ENCODE results near the gene HECW1.
A peak's percentile ranks its signal among the peaks of the same experiment; 100 is the strongest.
"Not testable (repeated sequence)": the region's sequence is repeated elsewhere in the genome, so short reads cannot be mapped to it uniquely, and the experiment has no call there.

HECW1 gene

DNA sequence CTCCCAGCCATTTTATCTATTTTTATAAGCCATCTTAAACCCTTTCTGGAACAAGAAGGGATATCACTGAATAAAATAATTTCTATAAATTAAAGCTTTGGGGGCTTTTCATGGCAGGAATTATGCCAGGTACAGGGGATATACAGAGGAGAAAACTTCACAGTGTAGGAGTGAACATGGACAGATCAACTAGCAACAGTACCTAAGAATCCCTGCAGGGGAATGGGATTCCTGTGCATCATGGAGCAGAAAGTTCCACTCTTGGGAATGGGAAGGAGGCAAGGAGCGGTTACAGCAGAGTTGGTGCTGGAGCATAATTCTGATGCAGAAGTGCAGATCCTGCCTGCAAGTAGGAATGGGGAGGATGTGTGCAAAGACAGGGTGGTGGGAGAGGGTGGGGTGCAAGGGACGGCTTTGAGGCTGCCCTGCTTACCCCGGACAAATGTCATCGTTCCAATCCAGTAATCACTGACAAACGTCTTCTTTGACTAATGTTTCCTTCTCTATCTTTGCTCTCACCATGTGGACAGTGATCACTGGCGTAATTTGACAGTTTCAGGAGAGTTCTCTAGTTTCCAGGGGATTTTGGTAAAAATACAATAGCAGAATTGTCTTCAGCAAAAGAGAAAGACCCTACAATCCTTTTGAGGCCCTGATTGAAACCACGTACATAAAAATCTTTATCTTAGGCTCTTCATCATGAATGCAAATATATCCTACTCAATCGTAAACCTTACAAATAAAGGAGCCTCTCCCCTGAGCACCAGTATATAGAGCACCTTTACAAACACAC is 196.7 kb downstream of the HECW1 start:
- no peak for DNase-seq (ENCODE audit: low read depth in 3 of 3)

- DNase-seq (ENCODE audit: low read depth in 3 of 3) = no peak
These were observed 197.2 kb downstream of the HECW1 start for GRCh38 chr7:43309706-43310022.

- no peak for DNase-seq (ENCODE audit: low read depth in 3 of 3)
These were observed 198.6 kb downstream of the HECW1 start for GRCh38 chr7:43311052-43311451.

- no peak for DNase-seq (ENCODE audit: low read depth in 3 of 3)
These were observed 199.2 kb downstream of the HECW1 start for GRCh38 chr7:43311694-43312093.

GRCh38 chr7:43313628-43314378 is 201.4 kb downstream of the HECW1 start:
- no peak for DNase-seq (ENCODE audit: low read depth in 3 of 3)

DNA sequence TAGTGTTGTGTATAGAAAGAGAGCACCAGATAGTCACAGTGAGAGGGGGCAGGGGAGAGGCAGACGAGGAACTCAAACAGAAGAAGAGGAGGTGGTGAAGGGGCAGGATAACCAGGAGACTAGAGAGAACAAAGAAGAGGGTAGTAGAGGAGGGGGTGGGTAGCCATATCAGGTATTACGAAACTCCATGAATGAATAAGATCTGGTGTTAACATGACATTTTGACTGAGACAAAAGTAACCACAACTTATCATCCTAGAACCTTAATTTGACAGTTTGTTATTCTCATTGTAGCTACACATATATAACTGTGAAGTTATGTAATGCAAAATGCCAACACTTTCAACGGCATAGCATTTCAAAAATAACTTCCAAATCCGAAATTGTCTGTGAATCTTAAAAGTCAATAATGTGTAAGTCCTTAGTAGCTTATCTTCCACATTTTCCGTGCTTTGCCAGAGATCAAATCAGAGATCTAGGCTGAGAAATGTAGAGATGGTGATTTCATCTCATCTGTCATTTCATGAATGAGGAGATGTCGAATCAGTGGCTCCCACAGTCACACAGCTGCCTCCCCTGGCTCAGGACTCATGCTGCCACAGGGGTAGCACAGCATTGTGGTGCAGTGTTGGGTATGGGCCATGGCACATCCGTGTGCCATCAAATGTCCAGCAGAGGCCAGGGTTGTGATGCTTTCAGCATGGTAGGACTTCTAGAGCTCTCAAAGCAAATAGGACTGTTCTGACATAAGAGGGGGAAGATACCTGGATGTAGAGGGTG is 202.1 kb downstream of the HECW1 start:
- DNase-seq (ENCODE audit: low read depth in 3 of 3) = peak in 1 of 3 donors; percentile 27

DNA sequence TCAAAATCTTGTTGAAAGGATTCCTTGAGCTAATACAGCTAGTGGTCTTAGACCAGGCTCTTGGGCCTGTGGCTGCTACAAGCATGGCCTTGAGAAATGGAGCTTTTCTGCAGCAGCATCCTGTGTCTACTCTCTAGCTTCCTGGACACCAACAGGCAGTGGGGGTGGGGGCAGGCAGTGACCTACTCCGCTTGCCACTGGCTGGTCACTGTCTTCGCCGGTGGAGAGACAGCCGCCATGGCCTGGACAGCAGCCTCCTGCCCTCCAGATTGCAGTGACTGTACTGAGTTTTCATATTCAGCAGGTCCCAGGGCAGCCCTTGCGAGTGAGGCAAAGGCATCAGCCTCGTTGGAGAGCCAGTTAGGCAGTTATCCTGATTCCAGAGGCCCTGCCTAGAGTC is 204.6 kb downstream of the HECW1 start:
- no peak for DNase-seq (ENCODE audit: low read depth in 3 of 3)

DNA sequence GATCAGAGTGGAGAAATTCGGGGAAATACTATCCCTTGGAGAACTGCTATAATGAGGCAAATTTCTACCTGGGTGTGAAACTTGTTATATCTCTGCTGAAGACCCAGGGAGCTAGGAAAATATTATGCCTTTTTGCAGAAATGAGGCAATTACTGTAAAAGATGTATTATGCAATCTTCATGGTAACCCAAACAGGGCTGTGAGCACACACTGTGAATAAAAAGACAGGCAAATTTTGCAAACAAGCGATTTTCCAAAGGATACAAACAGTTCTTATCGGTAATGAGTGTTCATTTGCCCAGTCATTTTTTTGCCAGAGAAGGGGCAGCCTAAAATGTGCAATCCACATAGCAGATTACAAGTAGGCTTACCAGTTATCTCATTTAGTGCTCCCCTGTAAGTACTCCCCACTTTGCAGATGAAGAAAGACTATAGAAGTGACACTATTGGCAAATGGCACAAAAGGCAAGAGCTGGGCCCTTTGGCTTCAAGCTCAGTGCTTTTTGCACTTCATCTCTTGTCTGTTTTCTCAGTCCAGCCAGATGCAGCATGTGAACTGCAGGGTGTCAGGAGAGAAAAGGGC is 205.8 kb downstream of the HECW1 start:
- DNase-seq (ENCODE audit: low read depth in 3 of 3) = no peak

- DNase-seq (ENCODE audit: low read depth in 3 of 3) = no peak
These were observed 213.1 kb downstream of the HECW1 start for GRCh38 chr7:43325595-43325994.

DNA sequence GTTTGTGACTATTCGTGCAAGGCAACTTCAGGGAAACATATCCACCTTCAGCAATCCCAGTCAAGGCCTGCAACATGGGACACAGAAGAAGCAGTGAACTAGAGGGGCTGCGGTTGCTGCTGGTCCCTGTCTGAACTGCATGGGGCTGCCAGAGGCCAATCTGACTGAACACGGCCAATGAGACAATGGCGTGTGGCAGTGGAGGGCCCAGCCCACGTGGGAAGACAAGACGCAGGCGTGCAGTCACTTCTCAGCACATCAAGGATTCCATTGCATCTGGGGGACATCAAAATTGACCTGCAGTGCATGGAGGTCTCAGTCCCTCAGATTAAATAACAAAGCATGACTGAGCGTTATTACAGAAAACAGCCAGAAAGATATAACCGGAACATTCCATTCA is 215.9 kb downstream of the HECW1 start:
- DNase-seq (ENCODE audit: low read depth in 3 of 3) = no peak

DNA sequence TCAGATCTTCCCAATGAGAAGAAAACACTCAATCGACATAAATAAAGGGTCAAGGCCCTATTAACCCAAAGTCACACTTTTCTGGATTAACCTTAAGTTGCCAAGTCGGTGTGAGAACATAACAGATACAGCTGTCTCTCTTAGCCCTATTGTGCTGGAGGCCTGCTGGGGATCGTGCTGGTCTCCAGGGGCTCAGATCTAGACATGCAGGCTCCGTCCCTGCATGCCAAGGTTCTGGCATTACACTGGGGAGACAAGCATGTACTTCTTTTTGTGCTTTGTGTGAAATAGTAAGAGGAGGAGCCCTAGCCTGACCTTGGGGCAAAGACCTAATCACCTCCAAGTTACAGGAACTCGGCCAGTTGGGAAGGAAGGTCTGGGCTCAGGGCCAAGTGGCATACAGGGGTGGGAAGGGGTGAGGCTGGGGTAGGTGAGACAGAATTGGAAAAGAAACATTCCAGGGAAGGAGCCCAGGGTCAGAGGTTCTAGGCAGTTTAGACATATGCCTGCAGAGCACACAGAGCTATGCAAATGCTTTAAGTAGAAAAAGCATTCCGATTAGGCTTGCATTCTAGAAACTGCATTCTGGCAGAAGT is 216.4 kb downstream of the HECW1 start:
- no peak for DNase-seq (ENCODE audit: low read depth in 3 of 3)

GRCh38 chr7:43332193-43332796 is 219.8 kb downstream of the HECW1 start:
- no peak for DNase-seq (ENCODE audit: low read depth in 3 of 3)

GRCh38 chr7:43337191-43337590 is 224.7 kb downstream of the HECW1 start:
- DNase-seq (ENCODE audit: low read depth in 3 of 3) = no peak

DNA sequence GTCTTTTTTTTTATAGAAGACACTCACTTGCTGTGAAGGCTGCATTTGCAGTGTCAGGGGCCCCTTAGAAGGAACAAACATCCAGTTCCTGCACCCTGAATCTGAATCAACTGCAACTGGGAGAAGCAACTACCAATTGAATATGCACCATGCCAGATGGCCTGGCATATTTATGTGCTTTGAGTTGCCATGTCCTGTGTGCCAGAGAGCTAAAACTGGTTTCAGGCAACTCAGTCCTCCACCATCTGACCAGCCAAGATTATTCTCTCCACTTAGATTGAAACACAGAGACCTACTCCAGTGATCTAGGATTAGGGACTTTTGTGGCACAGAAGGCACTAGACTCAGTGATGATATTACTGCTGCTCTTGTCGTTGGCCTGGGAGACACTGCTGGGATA is 225.4 kb downstream of the HECW1 start:
- no peak for DNase-seq (ENCODE audit: low read depth in 3 of 3)

- no peak for DNase-seq (ENCODE audit: low read depth in 3 of 3)
These were observed 228.7 kb downstream of the HECW1 start for GRCh38 chr7:43341132-43341531.

- not testable (repeated sequence) for DNase-seq (ENCODE audit: low read depth in 3 of 3)
These were observed 231.0 kb downstream of the HECW1 start for GRCh38 chr7:43343417-43343816.

- not testable (repeated sequence) for DNase-seq (ENCODE audit: low read depth in 3 of 3)
These were observed 233.2 kb downstream of the HECW1 start for GRCh38 chr7:43345696-43346095.

GRCh38 chr7:43351683-43352082 is 239.2 kb downstream of the HECW1 start:
- no peak for DNase-seq (ENCODE audit: low read depth in 3 of 3)

DNA sequence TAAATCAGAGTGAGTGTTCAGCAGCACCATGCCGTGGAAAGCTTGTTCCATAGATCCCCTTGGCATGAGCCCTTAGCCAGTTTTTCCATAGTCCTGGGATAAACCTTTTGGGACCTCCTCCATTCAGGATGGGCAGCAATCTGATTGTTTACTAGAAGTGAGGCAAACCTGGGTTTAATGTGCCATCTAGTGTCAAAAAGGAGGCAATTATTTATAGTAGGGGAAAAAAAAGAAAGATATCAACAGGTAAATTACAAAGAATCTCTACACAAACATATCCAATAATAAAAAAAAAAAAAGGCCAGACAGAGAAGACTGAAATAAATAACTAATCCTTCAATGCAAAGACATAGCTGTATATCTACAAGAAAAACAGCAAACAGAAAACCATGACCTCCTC is 241.5 kb downstream of the HECW1 start:
- DNase-seq (ENCODE audit: low read depth in 3 of 3) = no peak

GRCh38 chr7:43362652-43363034 is 250.2 kb downstream of the HECW1 start:
- DNase-seq (ENCODE audit: low read depth in 3 of 3) = no peak

GRCh38 chr7:43363035-43363791 is 250.8 kb downstream of the HECW1 start:
- DNase-seq (ENCODE audit: low read depth in 3 of 3) = no peak
